Neural cell (in vitro differentiated cells): ENCODE data around the gene PPP1R14B.

ENCODE experiments used
- CTCF ChIP-seq: fragments of 450-650 bp; IDR thresholded peaks from 2 replicates; pipeline ENCODE4 v1.5.1; 2014; ENCODE audit warnings: antibody characterized with exemption, mild to moderate bottlenecking, moderate library complexity; ENCODE audit not compliant: poor library complexity, severe bottlenecking
- EP300 ChIP-seq: fragments of 450-650 bp; conservative IDR thresholded peaks from 2 replicates; pipeline ENCODE4 v1.6.1; 2014; ENCODE audit warnings: antibody characterized with exemption, mild to moderate bottlenecking, moderate library complexity; ENCODE audit not compliant: poor library complexity, severe bottlenecking
- EZH2 ChIP-seq: fragments of 200-600, 300-800 bp; shearing (Covaris generic), sonication (generic); IDR thresholded peaks from 2 replicates; pipeline ENCODE4 v1.6.1; 2014; ENCODE audit warnings: antibody characterized with exemption, low read length, borderline replicate concordance, mild to moderate bottlenecking; ENCODE audit not compliant: insufficient read depth, poor library complexity, severe bottlenecking
- MXI1 ChIP-seq: fragments of 450-650 bp; conservative IDR thresholded peaks from 2 replicates; pipeline ENCODE4 v1.6.1; 2014; ENCODE audit warnings: antibody characterized with exemption, mild to moderate bottlenecking; ENCODE audit not compliant: poor library complexity, severe bottlenecking
- POLR2AphosphoS5 ChIP-seq: IDR thresholded peaks from 2 replicates; pipeline ENCODE4 v1.6.1; 2012
- RAD21 ChIP-seq: fragments of 450-650 bp; conservative IDR thresholded peaks from 2 replicates; pipeline ENCODE4 v1.6.1; 2014; ENCODE audit warnings: antibody characterized with exemption, mild to moderate bottlenecking, moderate library complexity
- REST ChIP-seq: IDR thresholded peaks from 2 replicates; pipeline ENCODE4 v1.6.1; 2012; ENCODE audit warnings: borderline replicate concordance
- SMC3 ChIP-seq: fragments of 450-650 bp; conservative IDR thresholded peaks from 2 replicates; pipeline ENCODE4 v1.6.1; 2014; ENCODE audit warnings: antibody characterized with exemption, mild to moderate bottlenecking, moderate library complexity; ENCODE audit not compliant: poor library complexity
- TAF1 ChIP-seq: IDR thresholded peaks from 2 replicates; pipeline ENCODE4 v1.6.1; 2012; ENCODE audit warnings: low read depth

- TF ChIP-seq CTCF (peak; percentile 7), SMC3 (no peak), EZH2 (no peak), POLR2AphosphoS5 (peak; percentile 91), TAF1 (peak; percentile 57), REST (peak; percentile 77), EP300 (peak; percentile 54), RAD21 (no peak), MXI1 (peak; percentile 62)
Measured at GRCh38 chr11:64240435-64241240, 6.1 kb downstream of the PPP1R14B start, which contains the start of gene FKBP2.
